Calu3 (cell line): ENCODE measurements around the gene MYF5. TPM values are rescaled to one million over a fixed set of nuclear protein-coding genes. Genes with fewer than 3 reads are reported as not detected.

Source experiments
- BruUV-seq: library from RNA; stranded (reverse); fragments of 400-500 nt; replicated peaks from 2 replicates; lab custom pipeline; 2021; lab: Mats Ljungman, UMichigan
- CTCF ChIA-PET: fragments of 300-600 bp; sonication (Branson Sonifier 250); formaldehyde crosslinking; loops from one replicate; lab custom pipeline; 2022; ENCODE audit warnings: antibody characterized with exemption; lab: Charles Lee
- DNase-seq: peaks from one replicate; pipeline ENCODE4 v3.0.0; 2022
- H3K27ac Mint-ChIP-seq: one replicate; pipeline ENCODE4 v1.8.0; 2022; ENCODE audit warnings: mixed read lengths; ENCODE audit not compliant: unreplicated experiment
- H3K27me3 Mint-ChIP-seq: one replicate; pipeline ENCODE4 v1.8.0; 2022; ENCODE audit warnings: mixed read lengths; ENCODE audit not compliant: unreplicated experiment
- H3K36me3 Mint-ChIP-seq: one replicate; pipeline ENCODE4 v1.8.0; 2022; ENCODE audit warnings: mild to moderate bottlenecking, moderate library complexity, mixed read lengths; ENCODE audit not compliant: insufficient read depth, unreplicated experiment
- H3K4me1 Mint-ChIP-seq: one replicate; pipeline ENCODE4 v1.8.0; 2022; ENCODE audit warnings: mild to moderate bottlenecking, low read depth, mixed read lengths; ENCODE audit not compliant: unreplicated experiment
- H3K4me3 Mint-ChIP-seq: one replicate; pipeline ENCODE4 v1.8.0; 2022; ENCODE audit warnings: mild to moderate bottlenecking, low read depth, moderate library complexity, mixed read lengths; ENCODE audit not compliant: unreplicated experiment
- H3K9me3 Mint-ChIP-seq: one replicate; pipeline ENCODE4 v1.8.0; 2022; ENCODE audit warnings: low read depth, mixed read lengths; ENCODE audit not compliant: unreplicated experiment
- intact Hi-C: fragments of 100-400 bp; cut with micrococcal nuclease; formaldehyde crosslinking; loops from one replicate; pipeline ENCODE4 v1.10.0; 2022; ENCODE audit not compliant: unreplicated experiment
- total RNA-seq: library from RNA; stranded (reverse); gene quantifications from 2 replicates; pipeline ENCODE4 v1.2.3, GENCODE V29; 2022
- TF ChIP-seq, protein P1 (sequence below): fragments of 200-600 bp; IDR thresholded peaks from one replicate; pipeline ENCODE4 v1.8.0; 2022; ENCODE audit warnings: antibody characterized with exemption; ENCODE audit not compliant: unreplicated experiment

MYF5 gene
- total RNA-seq, 1 experiment from 2014 or later = not detected

DNA sequence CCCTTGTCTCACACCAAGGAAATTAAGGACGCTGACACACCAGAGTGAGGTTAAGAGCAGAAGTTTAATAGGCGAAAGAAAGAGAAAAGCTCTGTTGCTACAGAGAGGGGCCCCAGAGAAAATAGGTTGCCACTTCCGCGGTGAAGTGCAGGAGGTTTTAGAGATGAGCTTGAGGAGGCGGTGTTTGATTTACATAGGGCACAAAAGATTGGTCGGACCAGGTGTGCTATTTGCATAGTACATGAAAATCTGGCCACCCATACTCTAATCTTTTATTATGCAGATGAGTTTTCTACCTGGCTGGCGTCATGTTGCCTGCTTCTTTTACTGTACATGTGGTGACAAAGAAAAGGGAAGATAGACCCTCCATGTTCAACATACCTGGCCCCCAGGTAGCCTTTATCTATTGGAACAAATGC, 32.6 kb upstream of the MYF5 start:
- Mint-ChIP-seq H3K4me1 (no peaks in the 10 kb centered on the region), H3K4me3 (no peak overlapping the region), H3K36me3 (no peaks in the 10 kb centered on the region), H3K27me3 (no peaks in the 10 kb centered on the region), H3K9me3 (no peaks in the 10 kb centered on the region), H3K27ac (no peak overlapping the region)
- intact Hi-C loops = no loop called here
- no TSS peak for BruUV-seq
- CTCF ChIA-PET = no interaction called here
- DNase-seq = no peak
- TF ChIP-seq, protein P1, sequence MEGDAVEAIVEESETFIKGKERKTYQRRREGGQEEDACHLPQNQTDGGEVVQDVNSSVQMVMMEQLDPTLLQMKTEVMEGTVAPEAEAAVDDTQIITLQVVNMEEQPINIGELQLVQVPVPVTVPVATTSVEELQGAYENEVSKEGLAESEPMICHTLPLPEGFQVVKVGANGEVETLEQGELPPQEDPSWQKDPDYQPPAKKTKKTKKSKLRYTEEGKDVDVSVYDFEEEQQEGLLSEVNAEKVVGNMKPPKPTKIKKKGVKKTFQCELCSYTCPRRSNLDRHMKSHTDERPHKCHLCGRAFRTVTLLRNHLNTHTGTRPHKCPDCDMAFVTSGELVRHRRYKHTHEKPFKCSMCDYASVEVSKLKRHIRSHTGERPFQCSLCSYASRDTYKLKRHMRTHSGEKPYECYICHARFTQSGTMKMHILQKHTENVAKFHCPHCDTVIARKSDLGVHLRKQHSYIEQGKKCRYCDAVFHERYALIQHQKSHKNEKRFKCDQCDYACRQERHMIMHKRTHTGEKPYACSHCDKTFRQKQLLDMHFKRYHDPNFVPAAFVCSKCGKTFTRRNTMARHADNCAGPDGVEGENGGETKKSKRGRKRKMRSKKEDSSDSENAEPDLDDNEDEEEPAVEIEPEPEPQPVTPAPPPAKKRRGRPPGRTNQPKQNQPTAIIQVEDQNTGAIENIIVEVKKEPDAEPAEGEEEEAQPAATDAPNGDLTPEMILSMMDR = no peak

DNA sequence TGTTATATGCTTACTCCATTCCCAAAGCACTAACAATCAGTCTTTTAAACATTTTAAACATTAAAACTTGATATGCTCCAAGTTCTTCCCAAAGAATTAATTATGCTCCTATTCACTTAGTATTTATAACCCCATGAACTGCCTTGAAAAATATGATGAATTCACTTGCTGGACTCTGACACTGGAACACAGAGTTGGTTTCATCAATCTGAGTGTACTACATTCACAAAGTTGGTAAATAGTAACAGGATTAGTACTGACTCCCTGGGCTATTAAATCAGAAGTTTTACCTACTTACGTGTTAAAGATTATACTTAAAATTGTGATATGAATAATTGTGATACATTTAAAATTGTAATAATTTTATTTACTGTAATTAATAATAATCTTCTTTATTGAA, 26.6 kb upstream of the MYF5 start:
- TF ChIP-seq, protein P1 = no peak
- intact Hi-C loops = no loop called here
- DNase-seq = no peak
- H3K9me3 Mint-ChIP-seq = no peaks in the 10 kb centered on the region
- H3K4me1 Mint-ChIP-seq = no peaks in the 10 kb centered on the region
- H3K27ac Mint-ChIP-seq = no peak overlapping the region
- no peaks in the 10 kb centered on the region for H3K27me3 Mint-ChIP-seq
- no peaks in the 10 kb centered on the region for H3K36me3 Mint-ChIP-seq
- BruUV-seq = no TSS peak
- CTCF ChIA-PET = no interaction called here
- H3K4me3 Mint-ChIP-seq = no peak overlapping the region

DNA sequence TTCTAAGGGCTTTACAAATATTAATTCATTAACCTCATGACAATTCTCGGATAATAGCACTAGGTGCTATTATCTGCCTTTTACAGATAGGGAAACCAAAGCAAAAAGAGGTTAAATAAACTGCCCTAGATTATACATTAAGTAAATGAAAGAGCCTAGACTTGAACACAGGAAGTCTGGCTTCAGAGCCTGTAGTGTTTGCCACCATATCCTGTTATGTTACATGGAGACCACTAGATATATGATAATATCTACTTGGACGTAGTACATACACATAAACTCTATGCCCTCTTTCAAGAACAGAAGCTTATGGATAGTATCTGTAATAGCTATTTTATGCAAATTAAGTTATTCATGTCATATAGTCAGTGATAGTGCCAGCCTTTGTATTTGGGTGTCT, 26.2 kb upstream of the MYF5 start:
- no peaks in the 10 kb centered on the region for H3K27me3 Mint-ChIP-seq
- H3K4me1 Mint-ChIP-seq = no peaks in the 10 kb centered on the region
- no peak overlapping the region for H3K4me3 Mint-ChIP-seq
- TF ChIP-seq, protein P1 = no peak
- intact Hi-C loops = no loop called here
- no peaks in the 10 kb centered on the region for H3K9me3 Mint-ChIP-seq
- no TSS peak for BruUV-seq
- H3K27ac Mint-ChIP-seq = no peak overlapping the region
- no peak for DNase-seq
- CTCF ChIA-PET = no interaction called here
- H3K36me3 Mint-ChIP-seq = no peaks in the 10 kb centered on the region

DNA sequence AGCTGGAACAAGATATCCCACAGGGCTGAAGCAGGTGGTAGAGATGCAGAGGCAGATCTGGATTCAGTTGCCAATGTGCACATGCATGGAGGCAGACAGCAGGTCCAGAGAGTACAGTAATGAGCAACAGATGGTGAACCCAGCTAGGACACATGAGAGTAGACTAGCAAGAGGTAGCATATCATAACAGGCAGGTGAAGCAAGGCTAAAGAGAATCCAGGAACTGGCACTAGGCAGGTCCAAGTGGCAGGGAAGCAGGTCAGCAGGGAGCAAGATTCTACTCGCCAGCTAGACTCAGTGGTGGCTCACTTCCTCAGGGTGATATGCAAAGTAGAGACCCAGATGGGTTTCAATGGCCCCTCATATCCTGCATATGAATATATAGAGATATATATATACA, 24.6 kb upstream of the MYF5 start:
- Mint-ChIP-seq H3K27ac (no peak overlapping the region), H3K27me3 (no peaks in the 10 kb centered on the region), H3K9me3 (no peaks in the 10 kb centered on the region), H3K4me1 (no peaks in the 10 kb centered on the region), H3K36me3 (no peaks in the 10 kb centered on the region), H3K4me3 (no peak overlapping the region)
- CTCF ChIA-PET = no interaction called here
- no TSS peak for BruUV-seq
- intact Hi-C loops = no loop called here
- no peak for DNase-seq
- TF ChIP-seq, protein P1 = no peak
